ENCODE data around the gene SHROOM2. TPM values are rescaled to one million over a fixed set of nuclear protein-coding genes. Genes with fewer than 3 reads are reported as not detected.

Gene SHROOM2
- total and polyA plus RNA-seq, 2 of the 4 experiments (the other 2 are of a cell fraction) = 8.1 to 14.2 TPM

DNA sequence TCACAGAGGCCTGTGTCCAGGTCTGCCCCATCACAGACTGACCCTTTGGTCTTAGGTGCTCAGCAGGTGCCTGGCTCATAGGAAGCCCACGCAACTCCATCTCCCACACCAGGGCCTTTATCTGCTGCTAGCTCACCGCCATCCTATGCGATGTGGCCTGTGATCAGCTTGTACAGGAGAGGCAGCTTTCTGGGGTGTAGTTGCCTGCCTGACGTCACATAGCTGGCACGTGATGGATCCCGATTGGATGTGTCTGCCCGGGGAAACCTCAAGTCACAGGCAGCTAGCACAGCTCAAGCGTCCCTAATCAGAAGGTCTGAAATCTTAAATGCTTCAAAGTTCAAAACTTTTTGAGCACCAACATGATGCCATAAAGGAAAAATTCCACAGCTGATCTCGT lies 139.8 kb downstream of the SHROOM2 start:
- Histone ChIP-seq H2BK5ac (ENCODE audit: low read depth, low read length, poor library complexity, severe bottlenecking) (no peak overlapping the region), H3K9me1 (ENCODE audit: insufficient read depth, low read length) (peaks cover 12% of the 10 kb centered on the region; the same call in 1 of the 2 replicates), H3K27ac (ENCODE audit: insufficient read depth, low read length) (no peak overlapping the region), H3K4me3 (ENCODE audit: insufficient read depth, low read depth, low read length) (no peak overlapping the region), H2AK9ac (replicated peaks; ENCODE audit: low read depth, low read length, poor library complexity) (no peak overlapping the region), H4K5ac (ENCODE audit: low read depth, low read length) (no peak overlapping the region), H3K23ac (ENCODE audit: low read depth, low read length) (no peak overlapping the region), H2BK20ac (ENCODE audit: low read depth, low read length) (no peak overlapping the region), H3K27me3 (ENCODE audit: control insufficient read depth, insufficient read depth, low read length) (no peaks in the 10 kb centered on the region), H3K18ac (ENCODE audit: low read depth, low read length) (no peak overlapping the region), H3K79me1 (ENCODE audit: low read depth in 1 of 2, low read length in 2 of 2) (peaks cover 7 to 21% of the 10 kb centered on the region in 2 experiments; a peak in 3 of 4 replicates), H4K20me1 (ENCODE audit: insufficient read depth, low read length) (no peaks in the 10 kb centered on the region), H4K91ac (ENCODE audit: insufficient read depth, low read depth, low read length) (no peak overlapping the region), H2BK15ac (ENCODE audit: low read depth, low read length) (no peak overlapping the region), H3K9ac (ENCODE audit: low read depth, low read length) (no peak overlapping the region), H2AFZ (replicated peaks; ENCODE audit: low read length, poor library complexity) (no peak overlapping the region), H3K4ac (ENCODE audit: low read depth, low read length) (no peak overlapping the region), H4K8ac (ENCODE audit: low read depth in 2 of 2, low read length in 2 of 2) (no peak overlapping the region), H2BK120ac (ENCODE audit: low read depth, low read length) (no peak overlapping the region), H3K14ac (replicated peaks; ENCODE audit: low read depth, low read length) (no peak overlapping the region), H3K56ac (ENCODE audit: extremely low read depth, insufficient read depth, low read length) (no peak overlapping the region), H3K4me1 (ENCODE audit: control insufficient read depth, insufficient read depth, low read length) (peaks cover 4% of the 10 kb centered on the region; the same call in 1 of the 2 replicates), H3K9me3 (ENCODE audit: control insufficient read depth, insufficient read depth, low read length) (no peaks in the 10 kb centered on the region), H3K4me2 (ENCODE audit: low read depth, low read length) (no peak overlapping the region), H3K36me3 (ENCODE audit: control insufficient read depth, insufficient read depth, low read length) (no peaks in the 10 kb centered on the region), H2AK5ac (ENCODE audit: low read depth, low read length) (no peak overlapping the region)
- no TSS peak for BruUV-seq (replicated peaks)
- ChIA-PET CTCF (no interaction called here), POLR2A (ENCODE audit: unreplicated experiment) (no interaction called here)
- ATAC-seq (ENCODE audit: low read depth) (no peak), DNase-seq (no peak)
- intact Hi-C loops (cut with micrococcal nuclease) (no loop called here), dilution Hi-C loops (cut with HindIII; ENCODE audit: low sequenced_read_pairs, unreplicated experiment) (no loop called here), in situ Hi-C loops (cut with MboI; ENCODE audit: low sequenced_read_pairs) (no loop called here)
- TF ChIP-seq SMC3 (IDR thresholded peaks at IDR 0.05; ENCODE audit: low read depth, low read length) = no peak
- TF ChIP-seq MAZ (IDR thresholded peaks at IDR 0.05; ENCODE audit: borderline replicate concordance, low read depth, low read length) = no peak
- no peak for TF ChIP-seq FOS (IDR thresholded peaks at IDR 0.05; ENCODE audit: low read depth, low read length)
- TF ChIP-seq CHD1 (IDR thresholded peaks at IDR 0.05; ENCODE audit: low read depth, low read length) = no peak
- TF ChIP-seq, protein P1, sequence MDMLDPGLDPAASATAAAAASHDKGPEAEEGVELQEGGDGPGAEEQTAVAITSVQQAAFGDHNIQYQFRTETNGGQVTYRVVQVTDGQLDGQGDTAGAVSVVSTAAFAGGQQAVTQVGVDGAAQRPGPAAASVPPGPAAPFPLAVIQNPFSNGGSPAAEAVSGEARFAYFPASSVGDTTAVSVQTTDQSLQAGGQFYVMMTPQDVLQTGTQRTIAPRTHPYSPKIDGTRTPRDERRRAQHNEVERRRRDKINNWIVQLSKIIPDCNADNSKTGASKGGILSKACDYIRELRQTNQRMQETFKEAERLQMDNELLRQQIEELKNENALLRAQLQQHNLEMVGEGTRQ (IDR thresholded peaks at IDR 0.05; ENCODE audit: low read depth, low read length) = no peak
- WGBS, 2 experiments (ENCODE audit: extremely low coverage in 2 of 2, insufficient read length in 1 of 2) = no CpG with 5 or more reads among the region's 9 CpGs
